Osteoblast (primary cell): ENCODE results near the gene DCD. TPM values are rescaled to one million over a fixed set of nuclear protein-coding genes. Genes with fewer than 3 reads are reported as not detected.
A peak's percentile ranks its signal among the peaks of the same experiment; 100 is the strongest.

ENCODE experiments used
- DNase-seq: peaks from one replicate; pipeline ENCODE4 v3.0.0; 2011; ENCODE audit warnings: low spot score, mixed read lengths; ENCODE audit not compliant: insufficient read length; ENCODE audit errors: missing footprints
- H2AFZ ChIP-seq: 2 replicates; pipeline ENCODE4 v1.6.0; 2011; ENCODE audit warnings: mild to moderate bottlenecking, low read length
- H3K27ac ChIP-seq: 2 replicates; pipeline ENCODE4 v1.5.1; 2011; ENCODE audit warnings: mild to moderate bottlenecking, low read depth, low read length, moderate library complexity
- H3K27me3 ChIP-seq: 2 replicates; pipeline ENCODE4 v1.6.0; 2012; ENCODE audit warnings: mild to moderate bottlenecking, control low read depth, inconsistent platforms, low read length, moderate library complexity; ENCODE audit not compliant: insufficient read depth
- H3K36me3 ChIP-seq: 2 replicates; pipeline ENCODE4 v1.5.1; 2011; ENCODE audit warnings: mild to moderate bottlenecking, low read length, control low read depth, moderate library complexity; ENCODE audit not compliant: insufficient read depth
- H3K4me1 ChIP-seq: 2 replicates; pipeline ENCODE4 v1.5.1; 2011; ENCODE audit warnings: mild to moderate bottlenecking, low read length, control low read depth, moderate library complexity; ENCODE audit not compliant: insufficient read depth
- H3K4me2 ChIP-seq: 2 replicates; pipeline ENCODE4 v1.6.0; 2011; ENCODE audit warnings: mild to moderate bottlenecking, low read length; ENCODE audit not compliant: insufficient read depth
- H3K4me3 ChIP-seq: fragments of 200-600 bp; sonication (generic); 3 replicates; pipeline ENCODE4 v1.5.1; 2012; ENCODE audit warnings: mild to moderate bottlenecking, low read length, inconsistent platforms; ENCODE audit not compliant: insufficient read depth
- H3K79me2 ChIP-seq: 2 replicates; pipeline ENCODE4 v1.6.0; 2012; ENCODE audit warnings: mild to moderate bottlenecking, low read length, control low read depth, inconsistent platforms; ENCODE audit not compliant: insufficient read depth
- H3K9me3 ChIP-seq: 2 replicates; pipeline ENCODE4 v1.5.1; 2011; ENCODE audit warnings: low read depth, low read length, control low read depth
- H4K20me1 ChIP-seq: 2 replicates; pipeline ENCODE4 v1.6.0; 2012; ENCODE audit warnings: mild to moderate bottlenecking, low read length, control low read depth; ENCODE audit not compliant: insufficient read depth
- total RNA-seq: library from RNA; depleted of rRNA; stranded (reverse); fragments of >200 nt; gene quantifications from 2 replicates; pipeline ENCODE4 v1.2.3, GENCODE V29; 2012
- TF ChIP-seq, protein P1 (sequence below): IDR thresholded peaks from 2 replicates; pipeline ENCODE4 v1.5.1; 2011; ENCODE audit warnings: mild to moderate bottlenecking, low read depth, low read length, moderate library complexity; ENCODE audit errors: extremely low read depth

The DCD gene
- total RNA-seq, 1 donor, result not detected

DNA sequence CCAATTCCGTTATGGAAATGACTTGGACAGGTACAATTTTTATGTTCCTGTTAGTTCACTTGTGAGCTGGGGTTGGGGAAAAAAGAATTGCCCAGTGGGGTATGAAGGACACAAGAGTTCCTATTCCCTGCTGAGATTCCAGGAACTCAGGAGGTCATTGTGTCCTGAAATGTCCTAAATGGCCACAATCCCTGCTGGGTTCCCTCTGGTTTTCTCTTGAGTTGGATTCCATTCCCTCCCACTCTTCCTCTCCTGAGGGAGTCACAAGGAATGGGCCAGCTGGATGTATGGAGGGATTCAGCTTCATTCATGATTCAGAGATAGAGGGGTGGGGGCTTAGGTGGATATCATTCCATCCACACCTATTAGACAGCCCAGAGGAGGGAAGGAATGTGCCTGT, 34.5 kb upstream of the DCD start:
- Histone ChIP-seq H3K27ac (no peak overlapping the region), H3K4me2 (no peak overlapping the region), H3K4me1 (no peaks in the 10 kb centered on the region), H3K27me3 (peaks cover 3% of the 10 kb centered on the region), H3K4me3 (no peak overlapping the region), H4K20me1 (no peaks in the 10 kb centered on the region), H3K79me2 (no peaks in the 10 kb centered on the region), H3K36me3 (no peaks in the 10 kb centered on the region), H3K9me3 (no peaks in the 10 kb centered on the region), H2AFZ (no peak overlapping the region)
- TF ChIP-seq, protein P1, sequence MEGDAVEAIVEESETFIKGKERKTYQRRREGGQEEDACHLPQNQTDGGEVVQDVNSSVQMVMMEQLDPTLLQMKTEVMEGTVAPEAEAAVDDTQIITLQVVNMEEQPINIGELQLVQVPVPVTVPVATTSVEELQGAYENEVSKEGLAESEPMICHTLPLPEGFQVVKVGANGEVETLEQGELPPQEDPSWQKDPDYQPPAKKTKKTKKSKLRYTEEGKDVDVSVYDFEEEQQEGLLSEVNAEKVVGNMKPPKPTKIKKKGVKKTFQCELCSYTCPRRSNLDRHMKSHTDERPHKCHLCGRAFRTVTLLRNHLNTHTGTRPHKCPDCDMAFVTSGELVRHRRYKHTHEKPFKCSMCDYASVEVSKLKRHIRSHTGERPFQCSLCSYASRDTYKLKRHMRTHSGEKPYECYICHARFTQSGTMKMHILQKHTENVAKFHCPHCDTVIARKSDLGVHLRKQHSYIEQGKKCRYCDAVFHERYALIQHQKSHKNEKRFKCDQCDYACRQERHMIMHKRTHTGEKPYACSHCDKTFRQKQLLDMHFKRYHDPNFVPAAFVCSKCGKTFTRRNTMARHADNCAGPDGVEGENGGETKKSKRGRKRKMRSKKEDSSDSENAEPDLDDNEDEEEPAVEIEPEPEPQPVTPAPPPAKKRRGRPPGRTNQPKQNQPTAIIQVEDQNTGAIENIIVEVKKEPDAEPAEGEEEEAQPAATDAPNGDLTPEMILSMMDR, result no peak
- DNase-seq, result no peak

DNA sequence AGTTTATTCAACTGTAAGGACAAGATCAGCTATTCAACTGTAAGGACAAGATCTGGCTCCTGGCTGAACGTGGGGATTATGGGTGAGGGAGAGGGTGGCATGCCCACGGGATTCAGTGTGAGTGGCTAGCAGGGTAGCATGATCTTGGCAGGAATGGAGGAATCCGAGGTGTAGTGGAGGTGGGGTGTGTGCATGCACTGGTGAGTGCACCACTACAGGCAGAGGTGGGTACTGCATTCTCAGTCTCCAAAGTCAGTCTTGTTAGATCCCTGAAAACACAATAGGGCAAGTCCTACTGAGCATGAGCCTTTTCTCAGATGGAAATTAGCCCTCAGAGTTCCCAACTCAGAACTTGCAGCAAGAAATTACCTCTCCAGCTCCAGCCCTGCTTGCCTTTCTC, 32.2 kb upstream of the DCD start:
- no peak overlapping the region for H2AFZ ChIP-seq
- H3K4me3 ChIP-seq, result no peak overlapping the region
- H3K36me3 ChIP-seq, result no peaks in the 10 kb centered on the region
- H4K20me1 ChIP-seq, result no peaks in the 10 kb centered on the region
- no peaks in the 10 kb centered on the region for H3K9me3 ChIP-seq
- no peak overlapping the region for H3K4me2 ChIP-seq
- TF ChIP-seq, protein P1, result peak; percentile 41
- no peaks in the 10 kb centered on the region for H3K79me2 ChIP-seq
- no peaks in the 10 kb centered on the region for H3K4me1 ChIP-seq
- H3K27ac ChIP-seq, result no peak overlapping the region
- no peak for DNase-seq
- H3K27me3 ChIP-seq, result no peaks in the 10 kb centered on the region

DNA sequence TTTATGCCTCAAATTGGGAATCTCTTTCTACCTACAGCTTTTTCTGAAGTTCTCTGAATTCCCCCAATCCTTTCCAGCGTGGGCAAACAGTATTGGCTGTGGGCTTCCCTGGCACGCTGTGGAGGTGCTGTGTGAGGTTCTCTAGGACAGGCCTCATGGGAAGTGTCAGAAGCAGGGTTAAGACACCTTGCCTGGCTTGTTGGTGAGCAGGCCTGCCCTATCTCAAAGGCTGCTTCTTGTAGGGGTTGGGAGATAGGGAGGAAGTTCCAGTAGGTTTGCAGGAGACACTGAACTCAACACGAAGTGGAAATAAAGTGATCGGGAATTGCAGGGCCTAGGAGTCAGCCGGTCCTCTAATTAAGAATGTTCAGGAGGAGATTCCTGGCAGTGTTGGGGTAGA, 30.0 kb upstream of the DCD start:
- no peaks in the 10 kb centered on the region for H3K36me3 ChIP-seq
- no peak overlapping the region for H3K4me2 ChIP-seq
- no peak overlapping the region for H3K27ac ChIP-seq
- no peaks in the 10 kb centered on the region for H3K27me3 ChIP-seq
- H3K4me3 ChIP-seq, result no peak overlapping the region
- no peak overlapping the region for H2AFZ ChIP-seq
- no peaks in the 10 kb centered on the region for H3K4me1 ChIP-seq
- no peaks in the 10 kb centered on the region for H3K9me3 ChIP-seq
- TF ChIP-seq, protein P1, result no peak
- no peak for DNase-seq
- H3K79me2 ChIP-seq, result no peaks in the 10 kb centered on the region
- no peaks in the 10 kb centered on the region for H4K20me1 ChIP-seq

DNA sequence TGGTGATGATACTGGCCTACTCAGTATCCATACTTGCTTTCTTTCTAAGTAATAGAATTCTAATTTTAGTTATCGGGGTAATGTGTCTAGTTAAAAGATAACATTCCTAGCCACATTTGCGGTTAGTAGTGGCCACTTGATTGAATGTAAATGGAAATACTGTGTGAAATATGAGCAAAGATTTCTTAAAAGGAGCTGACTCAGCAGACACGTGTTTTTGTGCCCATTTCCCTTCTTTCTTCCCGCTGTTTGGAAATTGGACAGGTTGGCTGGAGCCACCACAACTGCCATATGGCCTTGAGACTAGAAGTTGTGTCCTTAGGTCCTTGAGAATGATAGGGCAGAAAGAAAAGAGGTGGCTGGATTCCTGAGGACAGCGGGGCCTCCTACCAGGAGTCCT, 19.8 kb upstream of the DCD start:
- no peaks in the 10 kb centered on the region for H4K20me1 ChIP-seq
- H3K27me3 ChIP-seq, result peaks cover 4% of the 10 kb centered on the region
- H3K9me3 ChIP-seq, result no peaks in the 10 kb centered on the region
- H2AFZ ChIP-seq, result no peak overlapping the region
- no peak overlapping the region for H3K27ac ChIP-seq
- no peaks in the 10 kb centered on the region for H3K4me1 ChIP-seq
- no peaks in the 10 kb centered on the region for H3K36me3 ChIP-seq
- TF ChIP-seq, protein P1, result no peak
- no peak for DNase-seq
- H3K4me2 ChIP-seq, result no peak overlapping the region
- H3K79me2 ChIP-seq, result no peaks in the 10 kb centered on the region
- no peak overlapping the region for H3K4me3 ChIP-seq
